CD14-positive monocyte (primary cell): Measurements from ENCODE around the gene NOP16. TPM values are rescaled to one million over a fixed set of nuclear protein-coding genes. Genes with fewer than 3 reads are reported as not detected.

Source experiments
- DNase-seq, 3 donors: peaks; one replicate each; pipeline ENCODE4 v3.0.0-alpha.2; 2011 to 2022
- H2AFZ ChIP-seq: 2 replicates; pipeline ENCODE4 v1.6.0; 2012; ENCODE audit warnings: mild to moderate bottlenecking, low read depth, low read length, inconsistent platforms; ENCODE audit not compliant: insufficient read depth, poor library complexity, severe bottlenecking
- H3K27ac ChIP-seq, 2 donors: 1 replicate in 1 of 2; 2 replicates in 1 of 2; pipeline ENCODE4 v1.5.1; 2012 to 2013; ENCODE audit warnings: low read length in 2 of 2, control low read depth in 1 of 2, inconsistent platforms in 1 of 2, low read depth in 1 of 2, mild to moderate bottlenecking in 1 of 2
- H3K27me3 ChIP-seq, 2 donors: one replicate each; pipeline versions ENCODE4 v1.6.0 to v1.6.1; 2011 to 2013; ENCODE audit warnings: low read length in 2 of 2; ENCODE audit not compliant: control insufficient read depth in 2 of 2, insufficient read depth in 2 of 2
- H3K36me3 ChIP-seq, 2 donors: replicated peaks in 1 of 2; 1 replicate in 1 of 2; 2 replicates in 1 of 2; pipeline versions ENCODE4 v1.5.1 to v1.6.1; 2012 to 2013; ENCODE audit warnings: low read length in 2 of 2, control low read depth in 1 of 2, inconsistent platforms in 1 of 2, mild to moderate bottlenecking in 1 of 2; ENCODE audit not compliant: insufficient read depth in 2 of 2, control insufficient read depth in 1 of 2
- H3K4me1 ChIP-seq, 2 donors: 1 replicate in 1 of 2; 2 replicates in 1 of 2; pipeline versions ENCODE4 v1.5.1 to v1.6.1; 2012 to 2013; ENCODE audit warnings: low read length in 2 of 2, control low read depth in 1 of 2, inconsistent platforms in 1 of 2, mild to moderate bottlenecking in 1 of 2, moderate library complexity in 1 of 2; ENCODE audit not compliant: insufficient read depth in 2 of 2, control insufficient read depth in 1 of 2
- H3K4me2 ChIP-seq: replicated peaks from 2 replicates; pipeline ENCODE3; 2012; ENCODE audit warnings: low read length, moderate library complexity, mild to moderate bottlenecking; ENCODE audit not compliant: poor library complexity, severe bottlenecking; ENCODE audit errors: extremely low read depth
- H3K4me3 ChIP-seq, 3 experiments: fragments of 200-600 bp in 1 of 3; sonication (generic) in 1 of 3; replicated peaks in 1 of 3; 1 replicate in 2 of 3; 2 replicates in 1 of 3; pipeline ENCODE4 v1.5.1; 2011 to 2013; ENCODE audit warnings: low read length in 3 of 3, mild to moderate bottlenecking in 3 of 3, control low read depth in 2 of 3, low read depth in 2 of 3, inconsistent platforms in 1 of 3, moderate library complexity in 1 of 3
- H3K79me2 ChIP-seq: 2 replicates; pipeline ENCODE4 v1.6.0; 2012; ENCODE audit warnings: mild to moderate bottlenecking, control low read depth, inconsistent platforms, low read length, moderate library complexity; ENCODE audit not compliant: insufficient read depth
- H3K9ac ChIP-seq: 2 replicates; pipeline ENCODE4 v1.6.0; 2017; ENCODE audit warnings: low read length, mild to moderate bottlenecking; ENCODE audit not compliant: insufficient read depth, poor library complexity, severe bottlenecking
- H3K9me3 ChIP-seq, 2 donors: replicated peaks in 1 of 2; 1 replicate in 1 of 2; 2 replicates in 1 of 2; pipeline versions ENCODE4 v1.5.1 to v1.6.1; 2012 to 2013; ENCODE audit warnings: low read length in 2 of 2, control low read depth in 1 of 2; ENCODE audit not compliant: control insufficient read depth in 1 of 2, insufficient read depth in 1 of 2
- H4K20me1 ChIP-seq: 2 replicates; pipeline ENCODE4 v1.6.0; 2012; ENCODE audit warnings: mild to moderate bottlenecking, low read length, control low read depth, moderate library complexity; ENCODE audit not compliant: insufficient read depth
- H3K27ac Mint-ChIP-seq, 7 donors: one replicate each; pipeline ENCODE4 v1.8.0; 2020; ENCODE audit warnings: mild to moderate bottlenecking in 7 of 7, mixed read lengths in 7 of 7, moderate library complexity in 6 of 7, inconsistent platforms in 2 of 7
- H3K27me3 Mint-ChIP-seq, 3 donors: one replicate each; pipeline ENCODE4 v1.8.0; 2021 to 2022; ENCODE audit warnings: low read depth in 3 of 3, mild to moderate bottlenecking in 3 of 3, mixed read lengths in 3 of 3, moderate library complexity in 3 of 3, inconsistent platforms in 1 of 3
- H3K36me3 Mint-ChIP-seq, 2 donors: one replicate each; pipeline ENCODE4 v1.8.0; 2020; ENCODE audit warnings: mixed read lengths in 2 of 2, inconsistent platforms in 1 of 2, mild to moderate bottlenecking in 1 of 2
- H3K4me1 Mint-ChIP-seq: one replicate; pipeline ENCODE4 v1.8.0; 2020; ENCODE audit warnings: mild to moderate bottlenecking, mixed read lengths
- H3K4me3 Mint-ChIP-seq, 2 donors: one replicate each; pipeline ENCODE4 v1.8.0; 2020; ENCODE audit warnings: mild to moderate bottlenecking in 2 of 2, mixed read lengths in 2 of 2, moderate library complexity in 1 of 2
- H3K9me3 Mint-ChIP-seq, 7 donors: one replicate each; pipeline ENCODE4 v1.8.0; 2020 to 2022; ENCODE audit warnings: mixed read lengths in 7 of 7, mild to moderate bottlenecking in 6 of 7, moderate library complexity in 6 of 7, inconsistent platforms in 2 of 7
- WGBS: methylation state at CpG from one replicate; pipeline ENCODE4 v1.1.5; 2013; ENCODE audit warnings: missing lambda C conversion rate; ENCODE audit not compliant: insufficient coverage; 5-methylcytosine and 5-hydroxymethylcytosine counted together
- intact Hi-C, 2 donors: fragments of 100-400 bp; cut with micrococcal nuclease; formaldehyde crosslinking; loops; one replicate each; pipeline versions ENCODE4 v1.15.0 to v1.15.1; 2023
- polyA plus RNA-seq, 3 donors: library from polyadenylated mRNA; depleted of rRNA in 1 of 3; unstranded in 2 of 3; stranded (reverse) in 1 of 3; fragments of 300-500 nt in 2 of 3; fragments of >200 nt in 1 of 3; fragmentation: Illumina TruSeq in 2 of 3; gene quantifications; 1 replicate in 2 of 3; 2 replicates in 1 of 3; pipeline ENCODE4 v1.2.3, GENCODE V29; 2012 to 2021
- TF ChIP-seq, protein P1 (sequence below): fragments of 200-600 bp; IDR thresholded peaks from one replicate; pipeline ENCODE4 v1.8.0; 2022; ENCODE audit warnings: antibody characterized with exemption, mild to moderate bottlenecking

NOP16 gene
- polyA plus RNA-seq, 3 donors, result 17.2 to 23.4 (median 17.6) TPM

GRCh38 chr5:176373100-176373818, 15.1 kb downstream of the NOP16 start:
- H3K9ac ChIP-seq, result no peak overlapping the region
- Mint-ChIP-seq H3K27ac (peak overlapping the region in 2 of 7 donors; percentile 12 to 46), H3K27me3 (peaks cover 1 to 2% (median 2%) of the 10 kb centered on the region in 3 donors), H3K9me3 (no peaks in the 10 kb centered on the region), H3K4me3 (peak overlapping the region in 1 of 2 donors; percentile 30), H3K36me3 (no peaks in the 10 kb centered on the region), H3K4me1 (peaks cover 14% of the 10 kb centered on the region)
- H3K4me2 ChIP-seq, result peak overlapping the region; percentile 8
- no peaks in the 10 kb centered on the region for H4K20me1 ChIP-seq
- H3K4me1 ChIP-seq, result peaks cover 13 to 21% of the 10 kb centered on the region in 2 donors
- no peaks in the 10 kb centered on the region for H3K9me3 ChIP-seq
- no peak overlapping the region for H3K4me3 ChIP-seq
- no peaks in the 10 kb centered on the region for H3K79me2 ChIP-seq
- intact Hi-C loops, result no loop called here
- peaks cover 0 to under 1% of the 10 kb centered on the region in 2 donors for H3K27me3 ChIP-seq
- 60% methylated on average over 4 of the region's 7 CpGs for WGBS
- H3K36me3 ChIP-seq, result no peaks in the 10 kb centered on the region
- H2AFZ ChIP-seq, result no peak overlapping the region
- TF ChIP-seq, protein P1, sequence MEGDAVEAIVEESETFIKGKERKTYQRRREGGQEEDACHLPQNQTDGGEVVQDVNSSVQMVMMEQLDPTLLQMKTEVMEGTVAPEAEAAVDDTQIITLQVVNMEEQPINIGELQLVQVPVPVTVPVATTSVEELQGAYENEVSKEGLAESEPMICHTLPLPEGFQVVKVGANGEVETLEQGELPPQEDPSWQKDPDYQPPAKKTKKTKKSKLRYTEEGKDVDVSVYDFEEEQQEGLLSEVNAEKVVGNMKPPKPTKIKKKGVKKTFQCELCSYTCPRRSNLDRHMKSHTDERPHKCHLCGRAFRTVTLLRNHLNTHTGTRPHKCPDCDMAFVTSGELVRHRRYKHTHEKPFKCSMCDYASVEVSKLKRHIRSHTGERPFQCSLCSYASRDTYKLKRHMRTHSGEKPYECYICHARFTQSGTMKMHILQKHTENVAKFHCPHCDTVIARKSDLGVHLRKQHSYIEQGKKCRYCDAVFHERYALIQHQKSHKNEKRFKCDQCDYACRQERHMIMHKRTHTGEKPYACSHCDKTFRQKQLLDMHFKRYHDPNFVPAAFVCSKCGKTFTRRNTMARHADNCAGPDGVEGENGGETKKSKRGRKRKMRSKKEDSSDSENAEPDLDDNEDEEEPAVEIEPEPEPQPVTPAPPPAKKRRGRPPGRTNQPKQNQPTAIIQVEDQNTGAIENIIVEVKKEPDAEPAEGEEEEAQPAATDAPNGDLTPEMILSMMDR, result no peak
- DNase-seq, result peak in 1 of 3 donors; percentile 18
- H3K27ac ChIP-seq, result no peak overlapping the region

GRCh38 chr5:176371621-176372539, 16.5 kb downstream of the NOP16 start:
- H3K4me2 ChIP-seq, result no peak overlapping the region
- WGBS, result 92% methylated on average over 10 of the region's 13 CpGs
- peak overlapping the region in 6 of 7 donors; percentile 57 to 88 (median 82) for H3K27ac Mint-ChIP-seq

More at GRCh38 chr5:176371621-176372539, 16.5 kb downstream of the NOP16 start:
- peaks cover 14% of the 10 kb centered on the region for H3K4me1 Mint-ChIP-seq
- H3K9me3 Mint-ChIP-seq, result peaks cover 0 to 5% (median 0%) of the 10 kb centered on the region in 7 donors
- no peaks in the 10 kb centered on the region for H3K36me3 Mint-ChIP-seq
- no peak overlapping the region for H3K4me3 Mint-ChIP-seq
- Histone ChIP-seq H3K4me3 (no peak overlapping the region), H3K9me3 (no peaks in the 10 kb centered on the region), H3K36me3 (no peaks in the 10 kb centered on the region), H3K9ac (peak overlapping the region; percentile 2), H3K79me2 (no peaks in the 10 kb centered on the region), H4K20me1 (no peaks in the 10 kb centered on the region), H3K27ac (peak overlapping the region in 1 of 2 donors; percentile 35), H2AFZ (peak overlapping the region; percentile 33), H3K4me1 (peaks cover 13 to 21% of the 10 kb centered on the region in 2 donors), H3K27me3 (peaks cover 3 to 13% of the 10 kb centered on the region in 2 donors)
- peaks cover 10 to 15% (median 12%) of the 10 kb centered on the region in 3 donors for H3K27me3 Mint-ChIP-seq
- peak; percentile 63 to 85 (median 64) for DNase-seq
- intact Hi-C loops, result no loop called here
- TF ChIP-seq, protein P1, result no peak
